Endothelial cell of umbilical vein (primary cell): ENCODE data around the gene SYNPO2. TPM values are rescaled to one million over a fixed set of nuclear protein-coding genes. Genes with fewer than 3 reads are reported as not detected.

ENCODE experiments used
- BruUV-seq: library from RNA; stranded (reverse); fragments of 400-500 nt; replicated peaks from 2 replicates; lab custom pipeline; 2021; lab: Mats Ljungman, UMichigan
- CTCF ChIA-PET: fragments of 300-600, 350-600 bp; sonication (Branson Sonifier 250); formaldehyde crosslinking; loops from one replicate; lab custom pipeline; 2021; ENCODE audit warnings: antibody characterized with exemption, inconsistent platforms; lab: Charles Lee
- POLR2A ChIA-PET: fragments of 300-600, 350-600 bp; sonication (Branson Sonifier 250); formaldehyde crosslinking; loops from one replicate; lab custom pipeline; 2021; ENCODE audit warnings: antibody characterized with exemption, inconsistent platforms; lab: Charles Lee
- DNase-seq: peaks from one replicate; pipeline ENCODE4 v3.0.0-alpha.2; 2011; ENCODE audit warnings: low read depth, low spot score
- FAIRE-seq: peaks from 2 replicates; lab custom pipeline; 2011; peaks lifted over from hg19 to GRCh38; lab: Jason Lieb, UNC
- H2AFZ ChIP-seq: 2 replicates; pipeline ENCODE4 v1.6.0; 2012; ENCODE audit warnings: low read depth, low read length, control low read depth, inconsistent platforms
- H3K27ac ChIP-seq: 2 replicates; pipeline ENCODE4 v1.5.1; 2011; ENCODE audit warnings: low read depth, mild to moderate bottlenecking, control low read depth, low read length, moderate library complexity; ENCODE audit not compliant: insufficient read depth
- H3K27me3 ChIP-seq, 2 experiments: 2 replicates each; pipeline versions ENCODE4 v1.6.0 to v1.6.1; 2011; ENCODE audit warnings: low read length in 2 of 2, mixed read lengths in 1 of 2; ENCODE audit not compliant: control insufficient read depth in 2 of 2, insufficient read depth in 2 of 2
- H3K36me3 ChIP-seq, 2 experiments: 2 replicates in 1 of 2; 3 replicates in 1 of 2; pipeline ENCODE4 v1.5.1; 2011; ENCODE audit warnings: low read length in 2 of 2, mild to moderate bottlenecking in 1 of 2, moderate library complexity in 1 of 2; ENCODE audit not compliant: control insufficient read depth in 2 of 2, insufficient read depth in 2 of 2; ENCODE audit errors: extremely low read depth in 1 of 2
- H3K4me1 ChIP-seq: 3 replicates; pipeline ENCODE4 v1.5.1; 2011; ENCODE audit warnings: mild to moderate bottlenecking, low read length; ENCODE audit not compliant: control insufficient read depth, insufficient read depth; ENCODE audit errors: extremely low read depth
- H3K4me2 ChIP-seq: 2 replicates; pipeline ENCODE4 v1.6.1; 2011; ENCODE audit warnings: low read length, control low read depth, mixed read lengths; ENCODE audit not compliant: insufficient read depth
- H3K4me3 ChIP-seq, 3 experiments: fragments of 200-600 bp in 1 of 3; sonication (generic), shearing (Covaris generic) in 1 of 3; replicated peaks in 1 of 3; 2 replicates each; pipeline ENCODE4 v1.5.1; 2011 to 2016; ENCODE audit warnings: control low read depth in 3 of 3, low read length in 3 of 3, mild to moderate bottlenecking in 2 of 3, inconsistent platforms in 1 of 3, low read depth in 1 of 3, moderate library complexity in 1 of 3; ENCODE audit not compliant: insufficient read depth in 1 of 3
- H3K79me2 ChIP-seq: 2 replicates; pipeline ENCODE4 v1.6.0; 2012; ENCODE audit warnings: low read length, inconsistent platforms; ENCODE audit not compliant: control insufficient read depth, insufficient read depth
- H3K9ac ChIP-seq: replicated peaks from 2 replicates; pipeline ENCODE3; 2011; ENCODE audit warnings: low read length, control low read depth; ENCODE audit not compliant: insufficient read depth; ENCODE audit errors: extremely low read depth
- H3K9me1 ChIP-seq: replicated peaks from 3 replicates; pipeline ENCODE4 v1.6.0; 2011; ENCODE audit warnings: mild to moderate bottlenecking, low read length; ENCODE audit not compliant: control insufficient read depth, insufficient read depth; ENCODE audit errors: extremely low read depth
- H3K9me3 ChIP-seq: replicated peaks from 2 replicates; pipeline ENCODE4 v1.5.1; 2012; ENCODE audit warnings: low read length, inconsistent platforms; ENCODE audit not compliant: control insufficient read depth, insufficient read depth
- H4K20me1 ChIP-seq: replicated peaks from 2 replicates; pipeline ENCODE3; 2011; ENCODE audit warnings: mild to moderate bottlenecking, low read length; ENCODE audit not compliant: control insufficient read depth, insufficient read depth; ENCODE audit errors: extremely low read depth
- EZH2 ChIP-seq: IDR thresholded peaks from 2 replicates; pipeline ENCODE4 v1.6.1; 2012; ENCODE audit warnings: borderline replicate concordance, low read depth, mild to moderate bottlenecking, moderate library complexity, low read length, inconsistent platforms; ENCODE audit not compliant: severe bottlenecking
- GATA2 ChIP-seq: IDR thresholded peaks from 2 replicates; pipeline ENCODE4 v1.7.0; 2011; ENCODE audit warnings: low read depth, mild to moderate bottlenecking, moderate library complexity, mixed read lengths, low read length; ENCODE audit not compliant: insufficient read length, insufficient read depth
- JUN ChIP-seq: IDR thresholded peaks from 2 replicates; pipeline ENCODE4 v1.6.1; 2011; ENCODE audit warnings: borderline replicate concordance, low read depth; ENCODE audit not compliant: insufficient read length, insufficient read depth
- MYC ChIP-seq: IDR thresholded peaks from one replicate; pipeline ENCODE4 v1.6.1; 2011; ENCODE audit warnings: mild to moderate bottlenecking, low read depth, low read length
- POLR2A ChIP-seq: IDR thresholded peaks from 2 replicates; pipeline ENCODE4 v1.6.1; 2012; ENCODE audit warnings: low read depth, mild to moderate bottlenecking, control low read depth, low read length
- POLR2AphosphoS5 ChIP-seq: IDR thresholded peaks from 2 replicates; pipeline ENCODE4 v1.6.1; 2012; ENCODE audit warnings: low read depth, mild to moderate bottlenecking, control low read depth, low read length, moderate library complexity; ENCODE audit not compliant: insufficient read depth
- dilution Hi-C: fragments of 300-500 bp; cut with MboI; formaldehyde crosslinking; loops from one replicate; pipeline ENCODE4 v1.15.0; 2019; ENCODE audit warnings: low sequenced_read_pairs; ENCODE audit not compliant: extremely low pct_ligation_motif_present
- intact Hi-C: fragments of 100-400 bp; cut with micrococcal nuclease; formaldehyde crosslinking; loops from one replicate; pipeline ENCODE4 v1.10.0; 2022
- polyA plus RNA-seq, 4 experiments: library from polyadenylated mRNA; depleted of rRNA in 3 of 4; stranded (reverse) in 3 of 4; unstranded in 1 of 4; fragments of >200 nt; gene quantifications; 2 replicates each; pipeline versions ENCODE4 v1.2.1 to v1.2.3, GENCODE V29; 2011 to 2012; ENCODE audit warnings: missing spikeins in 1 of 4
- total RNA-seq: library from RNA; stranded (reverse); gene quantifications from 2 replicates; pipeline ENCODE4 v1.2.3, GENCODE V29; 2021
- TF ChIP-seq, protein P1 (sequence below): IDR thresholded peaks from 2 replicates; pipeline ENCODE4 v1.6.1; 2011; ENCODE audit not compliant: insufficient read depth, insufficient read length

Gene SYNPO2
- total and polyA plus RNA-seq, 2 donors (not counting 3 experiments of a cell fraction or from before 2014, with no cell fraction given): 0.06 to 0.13 TPM

DNA sequence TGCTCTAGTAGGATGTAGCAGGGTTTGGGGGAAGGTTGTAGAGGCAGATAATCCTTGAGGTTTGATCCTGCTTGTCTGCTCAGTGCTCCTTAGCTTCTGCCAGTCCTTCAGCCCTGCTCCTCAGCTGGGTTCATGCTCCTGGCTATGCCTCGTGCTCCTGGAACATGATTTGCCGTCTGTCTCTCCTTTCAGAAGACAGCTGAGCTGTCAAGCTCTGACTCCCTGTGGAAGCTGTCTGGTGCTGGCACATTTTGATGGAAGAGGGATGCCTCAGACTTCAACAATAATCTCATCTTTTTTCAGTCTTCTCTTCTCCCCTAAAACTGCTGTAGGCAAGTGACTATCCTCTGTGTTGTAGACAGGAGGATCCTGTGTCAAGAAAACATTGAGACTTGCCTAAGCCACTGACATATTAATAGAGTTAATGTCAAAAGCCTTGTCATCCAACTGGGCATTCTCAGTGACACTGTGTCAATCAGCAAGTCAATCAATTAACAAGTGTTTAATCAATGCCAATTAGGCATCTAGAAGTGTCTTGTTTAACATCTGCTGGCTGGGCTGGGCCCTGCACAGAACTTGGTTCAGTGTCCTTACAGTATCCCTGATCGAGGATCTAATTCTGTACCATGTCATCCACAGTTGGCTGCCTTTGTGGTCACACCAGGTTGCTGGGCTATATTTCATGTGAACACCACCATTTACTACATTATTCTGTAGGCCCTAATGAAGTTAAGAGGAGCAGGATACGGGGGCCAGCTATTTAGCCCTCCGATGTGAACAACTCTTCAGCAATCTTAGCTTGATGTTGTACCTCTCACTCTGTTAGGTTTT, 96.7 kb downstream of the SYNPO2 start:
- Histone ChIP-seq H2AFZ (no peak overlapping the region), H3K4me3 (no peak overlapping the region), H3K27me3 (no peaks in the 10 kb centered on the region), H3K79me2 (no peaks in the 10 kb centered on the region), H3K9me1 (no peaks in the 10 kb centered on the region), H3K9ac (no peak overlapping the region), H3K27ac (no peak overlapping the region), H3K36me3 (no peaks in the 10 kb centered on the region), H3K4me1 (peaks cover 7% of the 10 kb centered on the region), H3K4me2 (no peak overlapping the region), H3K9me3 (no peaks in the 10 kb centered on the region), H4K20me1 (no peaks in the 10 kb centered on the region)
- dilution Hi-C loops (no loop called here), intact Hi-C loops (no loop called here)
- DNase-seq: no peak
- no peak for FAIRE-seq
- POLR2A ChIA-PET: no interaction called here
- BruUV-seq: no TSS peak
- CTCF ChIA-PET: interaction anchor here (1.2 to 7.2 kb wide), 3 partner anchors 301 to 1071 kb away, joined by 4 to 62 read pairs (median 4); partner anchors contain the start of gene PDE5A
- TF ChIP-seq POLR2A (no peak), MYC (no peak), POLR2AphosphoS5 (no peak), GATA2 (no peak), JUN (no peak), EZH2 (no peak)
- TF ChIP-seq, protein P1, sequence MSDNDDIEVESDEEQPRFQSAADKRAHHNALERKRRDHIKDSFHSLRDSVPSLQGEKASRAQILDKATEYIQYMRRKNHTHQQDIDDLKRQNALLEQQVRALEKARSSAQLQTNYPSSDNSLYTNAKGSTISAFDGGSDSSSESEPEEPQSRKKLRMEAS: no peak
